GDM1 (cell line): ENCODE results near the gene NOTCH1.
A peak's percentile ranks its signal among the peaks of the same experiment; 100 is the strongest.

Source experiments
- DNase-seq: peaks from one replicate; lab custom pipeline; 2025; lab: John Stamatoyannopoulos, UW

NOTCH1 gene

GRCh38 chr9:136485049-136486045, 60.5 kb downstream of the NOTCH1 start:
- DNase-seq: peak; percentile 67

GRCh38 chr9:136484153-136485048, 61.4 kb downstream of the NOTCH1 start:
- no peak for DNase-seq

DNA sequence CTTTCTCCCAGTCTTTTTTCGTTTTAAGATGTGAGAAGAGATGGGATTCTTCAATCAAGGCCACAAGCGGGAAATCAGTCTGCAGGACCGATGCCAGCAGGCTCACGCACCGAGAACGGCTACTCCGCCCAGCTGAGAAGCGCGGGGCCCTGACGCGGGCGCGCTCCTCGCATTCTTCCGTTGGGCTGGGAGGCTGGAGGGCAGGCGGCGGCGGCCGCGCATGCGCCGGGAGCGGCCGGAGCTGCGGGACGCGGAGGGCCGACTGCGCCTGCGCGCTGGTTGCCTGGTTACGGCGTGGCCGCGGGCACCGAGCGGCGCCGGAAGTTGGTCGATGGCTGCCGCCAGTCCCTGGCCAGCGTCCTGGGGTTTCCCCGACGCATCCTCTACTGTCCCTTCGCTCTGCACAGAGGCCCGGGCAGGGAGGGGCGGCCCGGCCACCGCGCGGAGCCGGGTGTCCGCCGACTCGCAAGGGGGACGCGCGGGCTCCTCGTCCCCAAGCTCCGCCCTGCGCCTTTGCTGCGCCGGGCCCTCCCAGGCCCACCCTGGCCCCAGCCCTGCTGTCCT, 62.2 kb downstream of the NOTCH1 start:
- peak; percentile 86 for DNase-seq

- DNase-seq: peak; percentile 98
Observed at GRCh38 chr9:136482793-136483588, 62.9 kb downstream of the NOTCH1 start, which contains the start of gene SEC16A. Gene SEC16A, minus strand, starts transcription at chr9:136483040. Its CDS starts 5,425 bp downstream, at chr9:136477615.

DNA sequence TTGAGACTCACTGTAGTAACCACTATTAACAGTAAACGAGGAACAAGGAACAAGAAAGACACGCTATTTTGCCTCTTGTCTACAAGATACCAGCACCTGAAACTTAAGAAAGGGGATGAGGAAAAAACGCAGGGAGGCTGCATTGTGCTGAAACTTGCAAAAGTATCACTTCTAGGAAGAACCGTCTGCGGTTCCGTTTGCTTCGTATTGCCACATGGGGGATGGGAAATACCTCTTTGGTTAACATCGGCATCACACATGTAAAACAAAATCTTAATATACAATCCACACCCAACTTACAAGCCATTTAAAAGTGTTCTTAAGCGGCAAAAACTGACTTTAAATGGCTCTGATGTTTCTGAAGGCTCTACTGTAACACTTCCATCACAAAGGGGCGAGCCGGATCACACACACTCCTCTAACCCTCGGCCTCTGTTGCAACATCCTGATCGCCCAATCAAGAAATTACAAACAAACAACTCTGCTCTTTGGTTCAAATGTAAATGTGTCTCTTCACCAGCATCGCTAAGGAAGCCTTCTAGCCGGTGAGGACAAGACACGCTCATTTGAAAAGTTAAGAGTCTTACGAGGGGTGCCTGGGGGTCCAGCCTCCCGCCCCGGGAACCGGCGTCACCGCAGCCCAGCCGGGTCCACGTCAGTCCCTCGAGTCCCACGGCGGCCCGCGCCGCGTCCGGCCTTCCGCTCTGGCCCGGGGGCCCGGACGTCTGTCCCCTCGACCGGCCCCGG, 63.6 kb downstream of the NOTCH1 start:
- DNase-seq: no peak

DNA sequence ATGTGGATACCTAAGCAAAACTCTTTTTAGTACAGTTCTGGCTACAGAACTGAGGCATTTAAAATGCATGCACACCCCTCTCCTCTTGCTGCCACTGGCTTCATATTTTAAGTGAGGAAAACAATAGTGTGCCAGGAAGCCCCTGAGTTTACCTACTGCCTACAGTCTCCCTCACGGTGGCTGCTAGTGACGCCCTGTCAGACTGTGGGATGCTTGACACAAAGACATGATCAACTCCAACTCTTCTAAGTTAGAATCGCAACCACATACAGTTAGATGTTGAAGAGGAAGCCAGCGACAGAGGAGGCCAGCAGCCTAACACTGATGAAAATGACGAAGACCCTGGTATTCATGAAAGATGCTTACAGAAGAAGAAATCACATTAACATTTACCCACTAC, 64.3 kb downstream of the NOTCH1 start:
- DNase-seq: no peak

DNA sequence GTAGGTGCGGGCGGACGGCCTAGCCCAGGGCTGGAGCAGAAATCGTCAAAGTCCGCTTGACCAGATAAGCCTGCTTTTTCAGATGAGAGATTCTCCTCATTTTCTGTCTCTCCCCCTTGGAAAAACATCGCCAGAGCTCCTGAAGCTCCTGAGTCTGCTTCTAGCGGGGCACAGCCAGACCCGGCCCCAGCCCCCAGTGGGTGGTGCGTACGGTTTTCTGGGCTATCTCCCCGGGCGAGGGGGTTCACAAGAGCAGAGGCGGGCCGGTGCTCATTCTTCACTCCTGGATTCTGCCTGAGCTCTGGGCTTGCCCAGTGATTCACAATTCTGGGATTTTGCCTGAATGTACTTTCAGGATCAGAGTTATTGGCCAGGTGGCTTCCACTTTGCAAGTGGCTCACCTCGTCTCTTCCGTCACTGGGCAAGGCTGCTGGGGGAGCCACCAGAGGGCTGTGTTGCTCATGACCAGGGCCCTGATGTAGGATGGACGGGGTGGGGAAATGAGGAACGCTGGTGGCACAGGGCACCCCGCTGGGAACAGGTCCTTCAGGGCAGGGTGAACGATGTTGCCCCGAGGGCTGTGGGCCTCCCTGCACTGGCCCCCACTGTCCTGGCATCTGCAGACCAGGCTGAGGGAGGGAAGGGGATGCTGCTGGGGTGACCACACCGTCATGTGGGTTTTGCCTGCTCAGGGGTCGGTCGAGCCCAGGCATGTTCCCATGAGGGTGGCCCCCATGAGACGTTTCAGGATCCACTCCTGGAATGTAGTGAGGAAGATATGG, 69.3 kb downstream of the NOTCH1 start:
- DNase-seq: no peak

GRCh38 chr9:136474974-136475865, 70.6 kb downstream of the NOTCH1 start:
- DNase-seq: no peak

DNA sequence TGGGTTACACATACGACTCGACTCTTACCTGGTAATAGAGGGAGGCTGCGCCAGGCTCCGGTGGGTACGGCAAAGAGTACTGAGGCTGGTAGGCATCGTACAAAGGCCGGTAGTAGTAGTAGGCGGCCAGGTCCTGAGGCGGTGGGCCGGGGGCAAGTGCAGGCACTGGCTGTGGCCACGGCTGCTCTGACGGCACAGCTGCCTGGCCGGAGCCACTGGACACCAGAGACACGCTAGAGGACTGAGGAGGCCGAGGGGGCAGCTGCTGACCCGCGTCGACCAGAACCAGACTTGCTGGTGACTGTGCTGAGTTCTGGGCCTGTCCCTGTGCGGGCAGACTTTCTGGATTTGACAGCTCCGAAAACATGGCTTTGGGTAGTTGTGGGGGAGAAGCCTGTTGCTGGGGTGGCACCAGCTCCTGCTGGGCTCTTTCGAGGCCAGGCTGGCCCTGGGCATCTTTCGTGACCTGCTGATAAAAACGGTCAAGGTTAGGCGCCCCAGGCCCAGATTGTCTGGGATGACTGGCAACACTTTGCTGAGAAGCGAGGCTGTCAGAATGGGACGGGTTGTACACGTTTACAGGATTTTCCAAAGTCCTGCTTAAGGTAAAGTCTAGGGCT, 71.7 kb downstream of the NOTCH1 start:
- DNase-seq: no peak

GRCh38 chr9:136473354-136473721, 72.5 kb downstream of the NOTCH1 start:
- DNase-seq: no peak

GRCh38 chr9:136472640-136473353, 73.1 kb downstream of the NOTCH1 start:
- DNase-seq: no peak

DNA sequence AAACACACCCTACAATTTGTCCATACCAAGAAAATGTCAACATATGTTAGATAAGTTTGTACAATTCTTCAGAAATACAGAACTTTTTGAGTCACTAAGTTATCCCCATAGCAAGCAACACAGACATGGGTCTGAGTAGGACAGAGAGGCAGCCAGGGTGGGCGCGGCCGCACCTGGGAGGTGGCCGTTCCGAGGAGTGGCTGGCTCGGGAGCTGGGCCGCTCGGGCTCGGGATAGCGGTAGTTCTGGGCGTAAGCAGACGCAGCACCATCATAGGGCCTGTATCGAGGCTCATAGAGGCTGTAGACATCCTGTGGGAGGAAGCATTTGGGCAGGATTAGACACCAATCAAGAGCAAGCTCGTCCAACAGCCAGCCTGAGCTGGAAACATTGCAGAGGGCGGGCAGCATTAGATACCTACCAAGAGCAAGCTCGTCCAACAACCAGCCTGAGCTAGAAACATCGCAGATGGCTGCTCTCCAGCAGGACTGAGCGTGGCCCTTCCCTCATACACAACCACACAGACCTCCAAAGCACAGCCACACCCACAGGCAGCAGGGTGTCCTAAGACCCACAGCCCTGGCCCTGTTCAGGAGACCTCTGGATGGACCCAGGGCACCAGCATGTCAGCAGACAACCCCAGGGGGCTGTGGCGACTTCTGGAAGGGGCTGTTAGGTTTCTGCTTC, 73.9 kb downstream of the NOTCH1 start:
- DNase-seq: no peak

- no peak for DNase-seq
Observed at GRCh38 chr9:136470792-136471469, 74.9 kb downstream of the NOTCH1 start.

DNA sequence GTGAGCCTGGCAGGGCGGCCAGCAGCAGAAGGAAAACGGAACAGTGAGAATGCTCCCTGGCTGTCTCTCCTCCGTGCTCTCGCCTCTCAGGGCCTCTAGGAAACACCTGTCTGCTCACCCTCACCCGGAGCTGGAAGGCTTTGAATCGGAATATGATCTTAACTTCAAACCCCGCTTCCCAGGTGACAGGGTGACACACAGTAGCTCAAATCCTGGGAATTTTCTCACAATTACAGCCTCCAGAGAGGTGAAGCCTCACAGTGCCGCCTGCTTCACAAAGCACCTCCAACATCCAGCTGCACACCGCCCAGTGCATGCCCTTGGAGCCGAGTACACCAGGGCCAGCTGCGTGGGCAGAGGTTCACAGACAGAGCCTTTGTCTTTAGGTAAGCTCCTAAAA, 75.5 kb downstream of the NOTCH1 start:
- no peak for DNase-seq

GRCh38 chr9:136467766-136468165, 78.1 kb downstream of the NOTCH1 start:
- DNase-seq: no peak

DNA sequence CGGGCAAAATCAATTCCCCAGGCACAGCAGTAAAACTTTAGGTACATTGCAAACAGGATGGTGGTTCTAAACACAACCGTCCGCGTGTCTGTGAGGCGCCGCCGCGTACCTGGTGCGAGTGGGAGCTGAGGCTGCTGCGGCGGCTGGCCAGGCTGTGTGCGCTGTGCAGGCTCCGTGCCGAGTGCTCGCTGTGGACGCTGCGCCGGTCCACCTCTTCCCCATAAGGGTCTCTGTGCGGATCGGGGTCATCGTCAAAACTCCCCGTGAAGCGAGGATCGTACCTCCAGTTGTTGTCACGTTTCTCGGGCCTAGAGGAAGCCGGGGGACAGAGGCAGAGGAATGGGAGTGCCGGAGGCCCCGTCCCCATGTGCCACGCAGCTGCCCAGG, 79.7 kb downstream of the NOTCH1 start:
- no peak for DNase-seq
